H1 (cell line): Measurements from ENCODE around the gene PARM1. TPM values are rescaled to one million over a fixed set of nuclear protein-coding genes. Genes with fewer than 3 reads are reported as not detected.

Experiments
- CTCF ChIA-PET: fragments of 300-600 bp; sonication (Branson Sonifier 250); formaldehyde crosslinking; loops from one replicate; lab custom pipeline; 2021; ENCODE audit not compliant: partially characterized antibody; lab: Charles Lee
- POLR2A ChIA-PET: fragments of 300-600 bp; sonication (Branson Sonifier 250); formaldehyde crosslinking; loops from one replicate; lab custom pipeline; 2021; ENCODE audit warnings: inconsistent platforms; ENCODE audit not compliant: partially characterized antibody; lab: Charles Lee
- DNase-seq, 2 experiments: peaks; one replicate each; pipeline versions ENCODE4 v3.0.0 to v3.0.0-alpha.2; 2010 to 2022; ENCODE audit warnings: low spot score in 2 of 2, low read depth in 1 of 2, mixed read lengths in 1 of 2
- FAIRE-seq: peaks from 2 replicates; lab custom pipeline; 2011; peaks lifted over from hg19 to GRCh38; lab: Jason Lieb, UNC
- H2AFZ ChIP-seq: 2 replicates; pipeline ENCODE4 v1.8.1; 2012; ENCODE audit warnings: low read length, inconsistent platforms
- H2AK5ac ChIP-seq: 2 replicates; pipeline ENCODE4 v1.6.1; 2013; ENCODE audit warnings: low read depth, low read length
- H2BK120ac ChIP-seq: replicated peaks from 2 replicates; pipeline ENCODE3; 2013; ENCODE audit warnings: low read depth, low read length, inconsistent platforms
- H2BK12ac ChIP-seq: 2 replicates; pipeline ENCODE4 v1.6.1; 2013; ENCODE audit warnings: low read depth, low read length
- H2BK15ac ChIP-seq: 2 replicates; pipeline ENCODE4 v1.6.1; 2013; ENCODE audit warnings: low read length
- H2BK20ac ChIP-seq: 2 replicates; pipeline ENCODE4 v1.6.1; 2013; ENCODE audit warnings: low read length
- H2BK5ac ChIP-seq: 2 replicates; pipeline ENCODE4 v1.6.1; 2013; ENCODE audit warnings: low read depth, low read length
- H3K14ac ChIP-seq: 2 replicates; pipeline ENCODE4 v1.6.1; 2013; ENCODE audit warnings: inconsistent platforms; ENCODE audit not compliant: insufficient read length
- H3K18ac ChIP-seq: 2 replicates; pipeline ENCODE4 v1.6.1; 2013; ENCODE audit warnings: low read length; ENCODE audit errors: extremely low read depth
- H3K23ac ChIP-seq: 2 replicates; pipeline ENCODE4 v1.6.1; 2013; ENCODE audit warnings: inconsistent platforms; ENCODE audit not compliant: insufficient read length
- H3K23me2 ChIP-seq: 2 replicates; pipeline ENCODE4 v1.6.1; 2013; ENCODE audit warnings: low read depth, low read length
- H3K27ac ChIP-seq: 2 replicates; pipeline ENCODE4 v1.6.1; 2011; ENCODE audit warnings: low read depth, low read length, inconsistent platforms
- H3K27me3 ChIP-seq, 4 experiments: replicated peaks in 1 of 4; 1 replicate in 1 of 4; 2 replicates in 3 of 4; pipeline versions ENCODE4 v1.6.1 to v1.8.1; 2011 to 2013; ENCODE audit warnings: low read length in 3 of 4, mild to moderate bottlenecking in 3 of 4, inconsistent platforms in 2 of 4, mixed read lengths in 2 of 4, moderate library complexity in 1 of 4; ENCODE audit not compliant: control insufficient read depth in 3 of 4, insufficient read depth in 3 of 4; ENCODE audit errors: extremely low read depth in 1 of 4
- H3K36me3 ChIP-seq, 4 experiments: 2 replicates each; pipeline versions ENCODE4 v1.6.1 to v1.8.1; 2011 to 2013; ENCODE audit warnings: mild to moderate bottlenecking in 4 of 4, low read length in 3 of 4, moderate library complexity in 2 of 4, control low read depth in 1 of 4, inconsistent platforms in 1 of 4; ENCODE audit not compliant: insufficient read depth in 4 of 4, control insufficient read depth in 2 of 4
- H3K4ac ChIP-seq: replicated peaks from 2 replicates; pipeline ENCODE3; 2013; ENCODE audit warnings: low read length, low read depth, mixed read lengths, inconsistent platforms; ENCODE audit not compliant: insufficient read length
- H3K4me1 ChIP-seq, 4 experiments: replicated peaks in 1 of 4; 1 replicate in 1 of 4; 2 replicates in 3 of 4; pipeline versions ENCODE4 v1.6.1 to v1.8.1; 2011 to 2013; ENCODE audit warnings: low read length in 3 of 4, inconsistent platforms in 2 of 4, mixed read lengths in 1 of 4; ENCODE audit not compliant: insufficient read depth in 4 of 4, control insufficient read depth in 3 of 4
- H3K4me2 ChIP-seq, 2 experiments: 2 replicates each; pipeline versions ENCODE4 v1.6.1 to v1.8.1; 2011 to 2013; ENCODE audit warnings: low read depth in 2 of 2, low read length in 2 of 2, control low read depth in 1 of 2, inconsistent platforms in 1 of 2, mild to moderate bottlenecking in 1 of 2; ENCODE audit not compliant: insufficient read depth in 1 of 2
- H3K4me3 ChIP-seq, 4 experiments: fragments of 200-600, 300-600 bp in 1 of 4; sonication (generic), shearing (Covaris generic), sonication (Bioruptor Twin) in 1 of 4; 2 replicates each; pipeline versions ENCODE4 v1.5.1 to v1.8.1; 2011 to 2016; ENCODE audit warnings: low read length in 4 of 4, low read depth in 3 of 4, control low read depth in 2 of 4, inconsistent platforms in 2 of 4, mild to moderate bottlenecking in 2 of 4, mixed read lengths in 1 of 4, moderate library complexity in 1 of 4; ENCODE audit not compliant: insufficient read depth in 2 of 4; ENCODE audit errors: extremely low read depth in 1 of 4
- H3K56ac ChIP-seq: replicated peaks from 2 replicates; pipeline ENCODE3; 2013; ENCODE audit warnings: low read depth, mild to moderate bottlenecking, mixed read lengths, low read length, inconsistent platforms; ENCODE audit not compliant: insufficient read length
- H3K79me1 ChIP-seq: 2 replicates; pipeline ENCODE4 v1.6.1; 2013; ENCODE audit warnings: low read depth, low read length, control low read depth
- H3K79me2 ChIP-seq, 2 experiments: 2 replicates each; pipeline versions ENCODE4 v1.6.1 to v1.8.1; 2012 to 2013; ENCODE audit warnings: low read length in 2 of 2, mild to moderate bottlenecking in 2 of 2, inconsistent platforms in 1 of 2; ENCODE audit not compliant: insufficient read depth in 2 of 2, control insufficient read depth in 1 of 2
- H3K9ac ChIP-seq, 4 experiments: replicated peaks in 1 of 4; 1 replicate in 1 of 4; 2 replicates in 3 of 4; pipeline versions ENCODE4 v1.6.1 to v1.8.1; 2011 to 2013; ENCODE audit warnings: low read depth in 3 of 4, low read length in 3 of 4, control low read depth in 2 of 4, mild to moderate bottlenecking in 2 of 4, moderate library complexity in 2 of 4, inconsistent platforms in 1 of 4; ENCODE audit errors: extremely low read depth in 1 of 4
- H3K9me3 ChIP-seq, 2 experiments: 2 replicates each; pipeline versions ENCODE4 v1.6.1 to v1.8.1; 2012 to 2013; ENCODE audit warnings: mild to moderate bottlenecking in 2 of 2, moderate library complexity in 2 of 2, control low read depth in 1 of 2, inconsistent platforms in 1 of 2, low read depth in 1 of 2, low read length in 1 of 2, mixed read lengths in 1 of 2; ENCODE audit not compliant: insufficient read depth in 2 of 2
- H4K20me1 ChIP-seq, 2 experiments: replicated peaks in 1 of 2; 2 replicates each; pipeline versions ENCODE3 to v1.8.1; 2011 to 2013; ENCODE audit warnings: inconsistent platforms in 2 of 2, low read length in 2 of 2, mild to moderate bottlenecking in 1 of 2; ENCODE audit not compliant: insufficient read depth in 2 of 2, control insufficient read depth in 1 of 2
- H4K5ac ChIP-seq: 2 replicates; pipeline ENCODE4 v1.6.1; 2013; ENCODE audit warnings: low read length, low read depth, mixed read lengths, inconsistent platforms; ENCODE audit not compliant: insufficient read length
- H4K8ac ChIP-seq: 2 replicates; pipeline ENCODE4 v1.8.0; 2013; ENCODE audit warnings: mild to moderate bottlenecking, moderate library complexity, low read length, inconsistent platforms; ENCODE audit not compliant: insufficient read depth; ENCODE audit errors: extremely low read depth
- H4K91ac ChIP-seq: replicated peaks from 2 replicates; pipeline ENCODE3; 2013; ENCODE audit warnings: low read length, mixed read lengths, inconsistent platforms; ENCODE audit not compliant: insufficient read length
- CBX8 ChIP-seq: fragments of 300-800, 300-1000 bp; sonication (generic); IDR thresholded peaks from 2 replicates; pipeline ENCODE4 v1.7.1; 2016; ENCODE audit warnings: low read depth, low read length, borderline replicate concordance
- GTF2F1 ChIP-seq: IDR thresholded peaks from 2 replicates; pipeline ENCODE4 v1.6.1; 2012; ENCODE audit warnings: low read depth, low read length, improper control_type of control experiment, borderline replicate concordance
- PHF8 ChIP-seq: fragments of 200-600 bp; sonication (generic); conservative IDR thresholded peaks from 2 replicates; pipeline ENCODE4 v1.7.1; 2012; ENCODE audit warnings: low read depth, mild to moderate bottlenecking, inconsistent platforms, low read length, moderate library complexity
- SIX5 ChIP-seq: IDR thresholded peaks from 2 replicates; pipeline ENCODE4 v1.6.1; 2011; ENCODE audit warnings: mild to moderate bottlenecking, low read depth, low read length
- WGBS, 2 experiments: shearing (Covaris generic) in 1 of 2; methylation state at CpG; one replicate each; pipeline versions ENCODE4 v1.1.6 to v1.1.7; 2013 to 2015; ENCODE audit warnings: low lambda C conversion rate in 2 of 2, mixed read lengths in 2 of 2, inconsistent platforms in 1 of 2, low coverage in 1 of 2, missing lambda C conversion rate in 1 of 2; ENCODE audit not compliant: insufficient replicate concordance in 2 of 2, insufficient coverage in 1 of 2, insufficient read length in 1 of 2; ENCODE audit errors: extremely low coverage in 1 of 2, missing lambda C conversion rate in 1 of 2; 5-methylcytosine and 5-hydroxymethylcytosine counted together
- polyA plus RNA-seq, 7 experiments: library from polyadenylated mRNA; depleted of rRNA in 3 of 7; stranded (reverse) in 5 of 7; unstranded in 2 of 7; fragments of >200 nt in 5 of 7; fragments of 200-250 nt in 2 of 7; gene quantifications; 1 replicate in 5 of 7; 2 replicates in 1 of 7; 4 replicates in 1 of 7; pipeline versions ENCODE4 v1.2.1 to v1.2.3, GENCODE V29; 2011 to 2013; ENCODE audit warnings: missing spikeins in 2 of 7, mixed read lengths in 2 of 7
- total RNA-seq: library from RNA; stranded (reverse); fragmentation: NEBNext Ultra II Directional; extraction: Animal tissue kit (Norgen Biotek cat#: 25700); gene quantifications from 2 replicates; pipeline ENCODE4 v1.2.1, GENCODE V29; 2021
- TF ChIP-seq, protein P1 (sequence below): IDR thresholded peaks from 2 replicates; pipeline ENCODE4 v1.6.1; 2012; ENCODE audit warnings: inconsistent platforms

The PARM1 gene
- total and polyA plus RNA-seq, 2 of the 8 experiments (the other 6 are each of a cell fraction or from before 2014, with no cell fraction given) = 2.0 to 5.3 TPM

- H2BK5ac ChIP-seq = no peak overlapping the region
- H3K79me2 ChIP-seq = no peaks in the 10 kb centered on the region
- DNase-seq (no peak), FAIRE-seq (no peak)
- H4K5ac ChIP-seq = no peak overlapping the region
- no peak overlapping the region for H3K4me3 ChIP-seq
- 100% methylated on average over 1 of the region's 1 CpG; no CpG with 5 or more reads in 1 of the 2 experiments for WGBS, 2 experiments
- no peaks in the 10 kb centered on the region for H3K9me3 ChIP-seq
- H4K20me1 ChIP-seq = no peaks in the 10 kb centered on the region
- H3K56ac ChIP-seq = no peak overlapping the region
- H4K91ac ChIP-seq = no peak overlapping the region
- H3K4ac ChIP-seq = no peak overlapping the region
- H3K14ac ChIP-seq = no peak overlapping the region
- no peak overlapping the region for H2BK120ac ChIP-seq
- no peak overlapping the region for H2BK15ac ChIP-seq
- no peak overlapping the region for H3K27ac ChIP-seq
- H3K18ac ChIP-seq = no peak overlapping the region
- no peak overlapping the region for H2BK20ac ChIP-seq
- H3K27me3 ChIP-seq = no peaks in the 10 kb centered on the region
- ChIA-PET POLR2A (no interaction called here), CTCF (interaction anchor here (0.8 kb wide), 1 partner anchor 155 kb away, joined by 3 read pairs; no protein-coding TSS in a partner anchor)
- no peak overlapping the region for H2AFZ ChIP-seq
- H3K79me1 ChIP-seq = no peaks in the 10 kb centered on the region; the same call in 1 of the 2 replicates
- H3K4me1 ChIP-seq = no peaks in the 10 kb centered on the region
- H3K23ac ChIP-seq = no peak overlapping the region
- no peak overlapping the region for H4K8ac ChIP-seq
- no peak overlapping the region for H3K4me2 ChIP-seq
- H3K36me3 ChIP-seq = no peaks in the 10 kb centered on the region
- H2BK12ac ChIP-seq = no peak overlapping the region
- H3K9ac ChIP-seq = no peak overlapping the region
- no peaks in the 10 kb centered on the region for H3K23me2 ChIP-seq
- TF ChIP-seq SIX5 = no peak
- TF ChIP-seq, protein P1, sequence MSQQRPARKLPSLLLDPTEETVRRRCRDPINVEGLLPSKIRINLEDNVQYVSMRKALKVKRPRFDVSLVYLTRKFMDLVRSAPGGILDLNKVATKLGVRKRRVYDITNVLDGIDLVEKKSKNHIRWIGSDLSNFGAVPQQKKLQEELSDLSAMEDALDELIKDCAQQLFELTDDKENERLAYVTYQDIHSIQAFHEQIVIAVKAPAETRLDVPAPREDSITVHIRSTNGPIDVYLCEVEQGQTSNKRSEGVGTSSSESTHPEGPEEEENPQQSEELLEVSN = no peak
- no peak for TF ChIP-seq PHF8
- TF ChIP-seq GTF2F1 = no peak
- TF ChIP-seq CBX8 = no peak
- H2AK5ac ChIP-seq = no peak overlapping the region
These were observed 97.1 kb downstream of the PARM1 start for GRCh38 chr4:75030028-75030427.
